Measurements from ENCODE around the gene C12orf57. TPM values are rescaled to one million over a fixed set of nuclear protein-coding genes. Genes with fewer than 3 reads are reported as not detected.

Gene C12orf57, protein sequence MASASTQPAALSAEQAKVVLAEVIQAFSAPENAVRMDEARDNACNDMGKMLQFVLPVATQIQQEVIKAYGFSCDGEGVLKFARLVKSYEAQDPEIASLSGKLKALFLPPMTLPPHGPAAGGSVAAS
- 34.9 and 36.3 TPM in 2 replicates for total RNA-seq (2013; cell fraction: nucleolus; rRNA removed)
- total RNA-seq (2014; rRNA removed) (223 and 231 TPM in 2 replicates), total RNA-seq (2014; rRNA removed; fragmentation: Illumina TruSeq; extraction: Trizol) (109 and 124 TPM in 2 replicates), total RNA-seq (2021) (192 and 194 TPM in 2 replicates), polyA plus RNA-seq (2011; rRNA removed) (183 and 331 TPM in 2 replicates), polyA plus RNA-seq (2014; fragmentation: Illumina TruSeq; extraction: Trizol) (8.0 and 64.5 TPM in 2 replicates), polyA plus RNA-seq (2014; fragmentation: Nextera tagmentation; extraction: Ambion mirVana) (100 to 1,000 TPM; 138 to 170 TPM), polyA plus RNA-seq (2014; rRNA removed) (373 and 377 TPM in 2 replicates), polyA plus RNA-seq (2016; fragmentation: Nextera tagmentation; extraction: Ambion mirVana) (100 to 1,000 TPM; 274 to 291 TPM), polyA minus RNA-seq (2011; rRNA and poly(A)+ RNA removed) (89.4 and 141 TPM in 2 replicates), Bru-seq, nascent RNA (percentile 96 among the genes with signal in this experiment), BruChase-seq, experiment 1, labeled RNA remaining after a 6-hour chase (percentile 96 among the genes with signal in this experiment), BruChase-seq, experiment 2, labeled RNA remaining after a 2-hour chase (percentile 91 among the genes with signal in this experiment)
- 177 TPM for polyA plus RNA-seq (2011; ENCODE audit: low read depth)
- polyA plus RNA-seq (2011; cell fraction: cytosol; rRNA removed), result 632 and 839 TPM in 2 replicates
- 336 and 343 TPM in 2 replicates for polyA plus RNA-seq (2011; cell fraction: nucleus; rRNA removed)
- 433 and 438 TPM in 2 replicates for polyA plus RNA-seq (2012)
- polyA minus RNA-seq (2011; cell fraction: cytosol; rRNA and poly(A)+ RNA removed), result 46.1 and 52.9 TPM in 2 replicates
- 71.7 and 114 TPM in 2 replicates for polyA minus RNA-seq (2011; cell fraction: nucleus; rRNA and poly(A)+ RNA removed)
- long read RNA-seq, experiment 1, transcript C12orf57-201 (3 exons, 560 nt), result major isoform, 37 of 52 reads
- long read RNA-seq, experiment 1, transcript C12orf57-202 (3 exons, 662 nt), result minor isoform, 12 of 52 reads
- long read RNA-seq, experiment 1, partial matches to known transcripts, result 2 of 52 reads
- long read RNA-seq, experiment 1, other reads (novel, unspliced or antisense), result 0 of 52 reads
- long read RNA-seq, experiment 2, transcript C12orf57-201 (3 exons, 560 nt), result major isoform, 71 of 89 reads
- long read RNA-seq, experiment 2, transcript C12orf57-202 (3 exons, 662 nt), result minor isoform, 14 of 89 reads
- long read RNA-seq, experiment 2, partial matches to known transcripts, result 0 of 89 reads
- long read RNA-seq, experiment 2, other reads (novel, unspliced or antisense), result 1 of 89 reads

DNA sequence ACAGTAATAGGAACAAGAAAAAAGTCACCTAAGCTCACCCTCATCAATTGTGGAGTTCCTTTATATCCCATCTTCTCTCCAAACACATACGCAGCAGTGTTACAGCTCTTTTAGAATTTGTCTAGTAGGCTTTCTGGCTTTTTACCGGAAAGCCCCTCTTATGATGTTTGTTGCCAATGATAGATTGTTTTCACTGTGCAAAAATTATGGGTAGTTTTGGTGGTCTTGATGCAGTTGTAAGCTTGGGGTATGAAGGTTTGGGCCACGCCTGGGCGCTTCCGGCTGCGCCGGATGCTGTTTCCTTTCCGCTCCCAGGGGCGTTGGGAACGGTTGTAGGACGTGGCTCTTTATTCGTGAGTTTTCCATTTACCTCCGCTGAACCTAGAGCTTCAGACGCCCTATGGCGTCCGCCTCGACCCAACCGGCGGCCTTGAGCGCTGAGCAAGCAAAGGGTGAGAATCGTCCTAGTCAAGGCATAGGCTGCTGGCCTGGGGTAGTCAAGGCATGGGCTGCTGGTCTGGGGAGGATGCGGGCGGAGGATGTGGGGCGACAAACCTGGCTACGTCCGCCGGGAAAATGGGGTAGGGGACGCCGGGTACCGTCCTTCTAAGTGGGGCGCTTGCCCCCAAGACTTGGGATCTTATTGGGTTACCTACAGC, at the start of gene C12orf57, which contains the start of gene RNU7-1:
TSS of gene C12orf57 (plus strand) at position 301 of the 659 bp plus-strand sequence. CDS start at position 401, 100 bp downstream.
TSS of gene RNU7-1 (plus strand) at position 95 of the 659 bp plus-strand sequence.
- RAD21 ChIA-PET (ENCODE audit: unreplicated experiment), result interaction anchor here (0.6 to 7.0 kb wide), 18 partner anchors 9 to 177 kb away, joined by 3 to 426 read pairs (median 8); partner anchors contain the start of genes ATN1, C1RL, CDCA3 and LPCAT3
- intact Hi-C loops (cut with micrococcal nuclease; ENCODE audit: unreplicated experiment) (loop anchor here (1.0 to 2.0 kb wide), 6 partner anchors 16 to 165 kb away; partner anchors contain the start of genes C1R, C1RL, EMG1 and LPCAT3), in situ Hi-C loops (cut with MboI) (no loop called here)
- Histone ChIP-seq H3K36me3 (ENCODE audit: control insufficient read depth in 2 of 2, insufficient read depth in 2 of 2, low read length in 1 of 2) (peaks cover 2 to 8% of the 10 kb centered on the region in 2 experiments; a peak in 2 of 4 replicates), H3K79me2 (ENCODE audit: control insufficient read depth, insufficient read depth, low read length) (peaks cover 25% of the 10 kb centered on the region), H3K27me3 (replicated peaks in 1 of 2; ENCODE audit: control insufficient read depth in 2 of 2, insufficient read depth in 2 of 2, low read length in 1 of 2) (no peaks in the 10 kb centered on the region), H3K4me1 (ENCODE audit: control insufficient read depth, insufficient read depth, low read length) (peaks cover 28% of the 10 kb centered on the region), H4K20me1 (ENCODE audit: control insufficient read depth, insufficient read depth) (no peaks in the 10 kb centered on the region), H3K4me2 (ENCODE audit: control insufficient read depth, insufficient read depth) (peak within 1 kb of the TSS; percentile 70), H3K9me3 (replicated peaks; ENCODE audit: control insufficient read depth, insufficient read depth, low read length) (no peaks in the 10 kb centered on the region), H3K9ac (ENCODE audit: control insufficient read depth, insufficient read depth, low read length) (peak within 1 kb of the TSS; percentile 90), H3K27ac (ENCODE audit: control insufficient read depth, insufficient read depth) (peak within 1 kb of the TSS; percentile 91), H2AFZ (ENCODE audit: control insufficient read depth, low read depth, low read length) (peak within 1 kb of the TSS; percentile 32), H3K4me3 (peak within 1 kb of the TSS; percentile 78)
- CTCF ChIA-PET, result interaction anchor here (0.7 to 11.6 kb wide), 25 partner anchors 9 to 201 kb away, joined by 3 to 645 read pairs (median 6); partner anchors contain the start of genes C1R, C1RL, LPCAT3 and SPSB2
- DNase-seq (ENCODE audit: low read depth, low spot score), result peak; percentile 93
- POLR2A ChIA-PET, result interaction anchor here (0.6 to 17.8 kb wide), 20 partner anchors 9 to 191 kb away, joined by 3 to 524 read pairs (median 4); partner anchors contain the start of genes C1RL, CDCA3, LPCAT3 and LRRC23
- FAIRE-seq, result no peak
- TSS peak; percentile 94 for BruUV-seq (replicated peaks)
- SMC1A ChIA-PET (ENCODE audit: uncharacterized antibody, unreplicated experiment), result interaction anchor here (0.7 to 11.6 kb wide), 18 partner anchors 9 to 891 kb away, joined by 3 to 395 read pairs (median 5); partner anchors contain the start of genes C1RL, ENO2, LPCAT3 and SPSB2
- peak; percentile 77 for ATAC-seq
- under 1% methylated on average over 31 of the region's 31 CpGs for WGBS (ENCODE audit: insufficient coverage, insufficient replicate concordance, low lambda C conversion rate, missing lambda C conversion rate)
- TF ChIP-seq PML (IDR thresholded peaks at IDR 0.05; ENCODE audit: low read length) (no peak), TCF7 (IDR thresholded peaks at IDR 0.05; ENCODE audit: borderline replicate concordance) (peak; percentile 82), NFXL1 (IDR thresholded peaks at IDR 0.05; ENCODE audit: borderline replicate concordance) (no peak), NR2C1 (IDR thresholded peaks at IDR 0.05) (peak; percentile 52; the same call in 1 of the 2 replicates), ASH2L (IDR thresholded peaks at IDR 0.05; ENCODE audit: borderline replicate concordance, low read depth) (no peak), POLR2AphosphoS2 (IDR thresholded peaks at IDR 0.05; ENCODE audit: low read depth, low read length) (peak; percentile 100)
- TF ChIP-seq, protein P1, sequence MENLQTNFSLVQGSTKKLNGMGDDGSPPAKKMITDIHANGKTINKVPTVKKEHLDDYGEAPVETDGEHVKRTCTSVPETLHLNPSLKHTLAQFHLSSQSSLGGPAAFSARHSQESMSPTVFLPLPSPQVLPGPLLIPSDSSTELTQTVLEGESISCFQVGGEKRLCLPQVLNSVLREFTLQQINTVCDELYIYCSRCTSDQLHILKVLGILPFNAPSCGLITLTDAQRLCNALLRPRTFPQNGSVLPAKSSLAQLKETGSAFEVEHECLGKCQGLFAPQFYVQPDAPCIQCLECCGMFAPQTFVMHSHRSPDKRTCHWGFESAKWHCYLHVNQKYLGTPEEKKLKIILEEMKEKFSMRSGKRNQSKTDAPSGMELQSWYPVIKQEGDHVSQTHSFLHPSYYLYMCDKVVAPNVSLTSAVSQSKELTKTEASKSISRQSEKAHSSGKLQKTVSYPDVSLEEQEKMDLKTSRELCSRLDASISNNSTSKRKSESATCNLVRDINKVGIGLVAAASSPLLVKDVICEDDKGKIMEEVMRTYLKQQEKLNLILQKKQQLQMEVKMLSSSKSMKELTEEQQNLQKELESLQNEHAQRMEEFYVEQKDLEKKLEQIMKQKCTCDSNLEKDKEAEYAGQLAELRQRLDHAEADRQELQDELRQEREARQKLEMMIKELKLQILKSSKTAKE (IDR thresholded peaks at IDR 0.05; ENCODE audit: low read depth, poor library complexity, severe bottlenecking), result peak; percentile 78
- TF ChIP-seq, protein P2, sequence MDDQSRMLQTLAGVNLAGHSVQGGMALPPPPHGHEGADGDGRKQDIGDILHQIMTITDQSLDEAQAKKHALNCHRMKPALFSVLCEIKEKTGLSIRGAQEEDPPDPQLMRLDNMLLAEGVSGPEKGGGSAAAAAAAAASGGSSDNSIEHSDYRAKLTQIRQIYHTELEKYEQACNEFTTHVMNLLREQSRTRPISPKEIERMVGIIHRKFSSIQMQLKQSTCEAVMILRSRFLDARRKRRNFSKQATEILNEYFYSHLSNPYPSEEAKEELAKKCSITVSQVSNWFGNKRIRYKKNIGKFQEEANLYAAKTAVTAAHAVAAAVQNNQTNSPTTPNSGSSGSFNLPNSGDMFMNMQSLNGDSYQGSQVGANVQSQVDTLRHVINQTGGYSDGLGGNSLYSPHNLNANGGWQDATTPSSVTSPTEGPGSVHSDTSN (IDR thresholded peaks at IDR 0.05; ENCODE audit: insufficient replicate concordance, low read depth, low read length), result peak; percentile 75
- TF ChIP-seq, protein P3, sequence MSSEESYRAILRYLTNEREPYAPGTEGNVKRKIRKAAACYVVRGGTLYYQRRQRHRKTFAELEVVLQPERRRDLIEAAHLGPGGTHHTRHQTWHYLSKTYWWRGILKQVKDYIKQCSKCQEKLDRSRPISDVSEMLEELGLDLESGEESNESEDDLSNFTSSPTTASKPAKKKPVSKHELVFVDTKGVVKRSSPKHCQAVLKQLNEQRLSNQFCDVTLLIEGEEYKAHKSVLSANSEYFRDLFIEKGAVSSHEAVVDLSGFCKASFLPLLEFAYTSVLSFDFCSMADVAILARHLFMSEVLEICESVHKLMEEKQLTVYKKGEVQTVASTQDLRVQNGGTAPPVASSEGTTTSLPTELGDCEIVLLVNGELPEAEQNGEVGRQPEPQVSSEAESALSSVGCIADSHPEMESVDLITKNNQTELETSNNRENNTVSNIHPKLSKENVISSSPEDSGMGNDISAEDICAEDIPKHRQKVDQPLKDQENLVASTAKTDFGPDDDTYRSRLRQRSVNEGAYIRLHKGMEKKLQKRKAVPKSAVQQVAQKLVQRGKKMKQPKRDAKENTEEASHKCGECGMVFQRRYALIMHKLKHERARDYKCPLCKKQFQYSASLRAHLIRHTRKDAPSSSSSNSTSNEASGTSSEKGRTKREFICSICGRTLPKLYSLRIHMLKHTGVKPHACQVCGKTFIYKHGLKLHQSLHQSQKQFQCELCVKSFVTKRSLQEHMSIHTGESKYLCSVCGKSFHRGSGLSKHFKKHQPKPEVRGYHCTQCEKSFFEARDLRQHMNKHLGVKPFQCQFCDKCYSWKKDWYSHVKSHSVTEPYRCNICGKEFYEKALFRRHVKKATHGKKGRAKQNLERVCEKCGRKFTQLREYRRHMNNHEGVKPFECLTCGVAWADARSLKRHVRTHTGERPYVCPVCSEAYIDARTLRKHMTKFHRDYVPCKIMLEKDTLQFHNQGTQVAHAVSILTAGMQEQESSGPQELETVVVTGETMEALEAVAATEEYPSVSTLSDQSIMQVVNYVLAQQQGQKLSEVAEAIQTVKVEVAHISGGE (CRISPR knock-in tag; IDR thresholded peaks at IDR 0.05), result peak; percentile 76

All from GM12878 (cell line).